Stimulated activated naive CD4-positive, alpha-beta T cell treated with Interleukin-2 at 50 U/mL for 16 hours (primary cell): ENCODE results near the gene CHST11.
A peak's percentile ranks its signal among the peaks of the same experiment; 100 is the strongest.

Experiments used
- DNase-seq: peaks from one replicate; lab custom pipeline; 2025; lab: John Stamatoyannopoulos, UW

The CHST11 gene

GRCh38 chr12:104699489-104700190 lies 242.9 kb downstream of the CHST11 start:
- DNase-seq: peak; percentile 12

- DNase-seq: no peak
These were observed 243.6 kb downstream of the CHST11 start for GRCh38 chr12:104700324-104700723.

GRCh38 chr12:104701301-104701700 lies 244.6 kb downstream of the CHST11 start:
- DNase-seq: no peak

- DNase-seq: no peak
These were observed 245.0 kb downstream of the CHST11 start for GRCh38 chr12:104701756-104702155.

- no peak for DNase-seq
These were observed 245.9 kb downstream of the CHST11 start for GRCh38 chr12:104702565-104703139.

- no peak for DNase-seq
These were observed 246.6 kb downstream of the CHST11 start for GRCh38 chr12:104703372-104703771.

GRCh38 chr12:104704224-104704779 lies 247.6 kb downstream of the CHST11 start:
- DNase-seq: no peak

GRCh38 chr12:104707194-104707593 lies 250.4 kb downstream of the CHST11 start:
- DNase-seq: no peak

GRCh38 chr12:104707794-104708558 lies 251.2 kb downstream of the CHST11 start:
- no peak for DNase-seq

- DNase-seq: no peak
These were observed 252.1 kb downstream of the CHST11 start for GRCh38 chr12:104708891-104709290.

- no peak for DNase-seq
These were observed 253.1 kb downstream of the CHST11 start for GRCh38 chr12:104709692-104710435.

- DNase-seq: no peak
These were observed 254.4 kb downstream of the CHST11 start for GRCh38 chr12:104710940-104711689.

GRCh38 chr12:104712477-104712876 lies 255.7 kb downstream of the CHST11 start:
- DNase-seq: no peak

GRCh38 chr12:104712968-104713367 lies 256.2 kb downstream of the CHST11 start:
- no peak for DNase-seq

GRCh38 chr12:104713444-104713843 lies 256.7 kb downstream of the CHST11 start:
- DNase-seq: no peak

- no peak for DNase-seq
These were observed 257.6 kb downstream of the CHST11 start for GRCh38 chr12:104714369-104714768.

GRCh38 chr12:104716172-104716571 lies 259.4 kb downstream of the CHST11 start:
- DNase-seq: no peak

GRCh38 chr12:104718304-104718929 lies 261.7 kb downstream of the CHST11 start:
- DNase-seq: no peak

- no peak for DNase-seq
These were observed 263.1 kb downstream of the CHST11 start for GRCh38 chr12:104719700-104720338.

GRCh38 chr12:104720339-104721038 lies 263.7 kb downstream of the CHST11 start:
- peak; percentile 47 for DNase-seq
